Right lobe of liver (tissue), 4 donors: ENCODE measurements around the gene FSTL4.

Experiments used
- CTCF ChIP-seq, 4 donors: fragments of 200-600 bp in 3 of 4; fragments of 450-650 bp in 1 of 4; IDR thresholded peaks; one replicate each; pipeline versions ENCODE4 v1.5.1 to v1.8.0; 2016 to 2022; ENCODE audit warnings: antibody characterized with exemption in 4 of 4, mild to moderate bottlenecking in 2 of 4
- POLR2A ChIP-seq: fragments of 450-650 bp; IDR thresholded peaks from one replicate; pipeline ENCODE4 v1.6.1; 2017; ENCODE audit warnings: antibody characterized with exemption, mild to moderate bottlenecking
- donor health status: DM: no; HTN: no; CAD: no.
- donor health status: DM: no; HTN: no; CAD: no.
- donor health status: DM: no; HTN: yes; CAD: no.

GRCh38 chr5:133441166-133441815 lies 171.1 kb downstream of the FSTL4 start:
- TF ChIP-seq CTCF (IDR thresholded peaks at IDR 0.05): no peak
- no peak for TF ChIP-seq POLR2A
